B cell (primary cell): ENCODE results near the gene RABEP2. TPM values are rescaled to one million over a fixed set of nuclear protein-coding genes. Genes with fewer than 3 reads are reported as not detected.
A peak's percentile ranks its signal among the peaks of the same experiment; 100 is the strongest.

Experiments used
- ATAC-seq: fragments of 200-7000 bp; cut with Tn5 transposase; one replicate; pipeline ENCODE4 v1.10.0; 2021; ENCODE audit warnings: low read depth, mild to moderate bottlenecking, moderate number of reproducible peaks, moderate library complexity
- CTCF ChIA-PET: fragments of 350-600 bp; sonication (Branson Sonifier 250); formaldehyde crosslinking; loops from one replicate; lab custom pipeline; 2021; ENCODE audit warnings: antibody characterized with exemption, inconsistent platforms; lab: Charles Lee
- POLR2A ChIA-PET: fragments of 350-600 bp; sonication (Branson Sonifier 250); formaldehyde crosslinking; loops from one replicate; lab custom pipeline; 2021; ENCODE audit warnings: antibody characterized with exemption; lab: Charles Lee
- DNase-seq: peaks from one replicate; pipeline ENCODE4 v3.0.0; 2013
- H2AFZ ChIP-seq: 2 replicates; pipeline ENCODE4 v1.6.1; 2012; ENCODE audit warnings: mild to moderate bottlenecking, low read depth, low read length; ENCODE audit not compliant: insufficient read depth, poor library complexity, severe bottlenecking
- H3K27ac ChIP-seq, 2 donors: 1 replicate in 1 of 2; 2 replicates in 1 of 2; pipeline ENCODE4 v1.5.1; 2012 to 2013; ENCODE audit warnings: low read length in 2 of 2, mild to moderate bottlenecking in 2 of 2, moderate library complexity in 1 of 2
- H3K27me3 ChIP-seq, 4 experiments: fragments of 200-600 bp in 1 of 4; sonication (generic) in 1 of 4; replicated peaks in 1 of 4; 1 replicate in 2 of 4; 2 replicates in 2 of 4; pipeline versions ENCODE4 v1.6.1 to v1.7.0; 2013 to 2016; ENCODE audit warnings: low read length in 3 of 4, mild to moderate bottlenecking in 2 of 4, mixed read lengths in 1 of 4, moderate library complexity in 1 of 4; ENCODE audit not compliant: insufficient read depth in 4 of 4, control insufficient read depth in 3 of 4; ENCODE audit errors: control extremely low read depth in 1 of 4
- H3K36me3 ChIP-seq, 2 experiments: replicated peaks in 1 of 2; 1 replicate in 1 of 2; 2 replicates in 1 of 2; pipeline versions ENCODE4 v1.6.1 to v1.7.1; 2013; ENCODE audit warnings: low read length in 1 of 2; ENCODE audit not compliant: insufficient read depth in 2 of 2, control insufficient read depth in 1 of 2; ENCODE audit errors: control extremely low read depth in 1 of 2, extremely low read depth in 1 of 2
- H3K4me1 ChIP-seq, 2 donors: fragments of 200-600 bp in 1 of 2; sonication (generic) in 1 of 2; 1 replicate in 1 of 2; 2 replicates in 1 of 2; pipeline versions ENCODE4 v1.5.1 to v1.6.1; 2013 to 2017; ENCODE audit warnings: low read length in 2 of 2; ENCODE audit not compliant: control insufficient read depth in 2 of 2, insufficient read depth in 2 of 2
- H3K4me2 ChIP-seq: replicated peaks from 2 replicates; pipeline ENCODE3; 2012; ENCODE audit warnings: mild to moderate bottlenecking, low read depth, low read length; ENCODE audit not compliant: poor library complexity, severe bottlenecking
- H3K4me3 ChIP-seq, 5 experiments: fragments of 200-600 bp in 1 of 5; sonication (generic) in 1 of 5; 1 replicate in 3 of 5; 2 replicates in 2 of 5; pipeline versions ENCODE4 v1.5.1 to v1.7.0; 2011 to 2016; ENCODE audit warnings: low read length in 4 of 5, mild to moderate bottlenecking in 4 of 5, low read depth in 2 of 5, control low read depth in 1 of 5, moderate library complexity in 1 of 5; ENCODE audit not compliant: insufficient read depth in 1 of 5; ENCODE audit errors: control extremely low read depth in 1 of 5, extremely low read depth in 1 of 5
- H3K79me2 ChIP-seq: fragments of 200-600 bp; sonication (generic); one replicate; pipeline ENCODE4 v1.6.0; 2016; ENCODE audit warnings: low read length; ENCODE audit not compliant: control insufficient read depth, insufficient read depth
- H3K9ac ChIP-seq: fragments of 200-600 bp; sonication (generic); 2 replicates; pipeline ENCODE4 v1.6.1; 2017; ENCODE audit warnings: mild to moderate bottlenecking, low read length, moderate library complexity
- H3K9me3 ChIP-seq, 3 donors: one replicate each; pipeline versions ENCODE4 v1.6.1 to v1.7.1; 2013; ENCODE audit warnings: low read length in 2 of 3; ENCODE audit not compliant: control insufficient read depth in 2 of 3, insufficient read depth in 1 of 3; ENCODE audit errors: control extremely low read depth in 1 of 3
- H4K20me1 ChIP-seq: 2 replicates; pipeline ENCODE4 v1.6.0; 2012; ENCODE audit warnings: mild to moderate bottlenecking, low read length; ENCODE audit not compliant: insufficient read depth, control insufficient read depth, poor library complexity, severe bottlenecking
- H3K27ac Mint-ChIP-seq: one replicate; pipeline ENCODE4 v1.8.0; 2021; ENCODE audit warnings: mixed read lengths
- H3K27me3 Mint-ChIP-seq: one replicate; pipeline ENCODE4 v1.8.0; 2021; ENCODE audit warnings: mixed read lengths
- H3K4me1 Mint-ChIP-seq: one replicate; pipeline ENCODE4 v1.8.0; 2021; ENCODE audit warnings: mixed read lengths
- H3K4me3 Mint-ChIP-seq: one replicate; pipeline ENCODE4 v1.8.0; 2021; ENCODE audit warnings: mixed read lengths
- H3K9me3 Mint-ChIP-seq: one replicate; pipeline ENCODE4 v1.8.0; 2022; ENCODE audit warnings: mixed read lengths; ENCODE audit not compliant: insufficient read depth
- CTCF ChIP-seq: fragments of 200-600 bp; IDR thresholded peaks from one replicate; pipeline ENCODE4 v1.8.0; 2022; ENCODE audit warnings: antibody characterized with exemption, mild to moderate bottlenecking
- EZH2 ChIP-seq: IDR thresholded peaks from 2 replicates; pipeline ENCODE4 v1.6.1; 2012; ENCODE audit warnings: borderline replicate concordance, low read depth, mild to moderate bottlenecking, moderate library complexity, low read length; ENCODE audit not compliant: insufficient read depth, poor library complexity, severe bottlenecking
- WGBS: methylation state at CpG from one replicate; pipeline ENCODE4 v1.1.5; 2013; ENCODE audit warnings: missing lambda C conversion rate; ENCODE audit not compliant: insufficient coverage; 5-methylcytosine and 5-hydroxymethylcytosine counted together
- intact Hi-C: fragments of 100-400 bp; cut with micrococcal nuclease; formaldehyde crosslinking; loops from one replicate; pipeline ENCODE4 v1.10.0; 2022
- polyA plus RNA-seq: library from polyadenylated mRNA; depleted of rRNA; stranded (reverse); fragments of >200 nt; gene quantifications from 2 replicates; pipeline ENCODE4 v1.2.3, GENCODE V29; 2012
- total RNA-seq, 2 donors: library from RNA; stranded (reverse); fragments of 120-200 nt in 1 of 2; gene quantifications; 1 replicate in 1 of 2; 2 replicates in 1 of 2; pipeline versions ENCODE4 v1.2.3 to v1.2.4, GENCODE V29; 2013 to 2022

Gene RABEP2
- total and polyA plus RNA-seq, 2 donors (not counting 1 experiment from before 2014, with no cell fraction given) = 136 to 178 TPM

DNA sequence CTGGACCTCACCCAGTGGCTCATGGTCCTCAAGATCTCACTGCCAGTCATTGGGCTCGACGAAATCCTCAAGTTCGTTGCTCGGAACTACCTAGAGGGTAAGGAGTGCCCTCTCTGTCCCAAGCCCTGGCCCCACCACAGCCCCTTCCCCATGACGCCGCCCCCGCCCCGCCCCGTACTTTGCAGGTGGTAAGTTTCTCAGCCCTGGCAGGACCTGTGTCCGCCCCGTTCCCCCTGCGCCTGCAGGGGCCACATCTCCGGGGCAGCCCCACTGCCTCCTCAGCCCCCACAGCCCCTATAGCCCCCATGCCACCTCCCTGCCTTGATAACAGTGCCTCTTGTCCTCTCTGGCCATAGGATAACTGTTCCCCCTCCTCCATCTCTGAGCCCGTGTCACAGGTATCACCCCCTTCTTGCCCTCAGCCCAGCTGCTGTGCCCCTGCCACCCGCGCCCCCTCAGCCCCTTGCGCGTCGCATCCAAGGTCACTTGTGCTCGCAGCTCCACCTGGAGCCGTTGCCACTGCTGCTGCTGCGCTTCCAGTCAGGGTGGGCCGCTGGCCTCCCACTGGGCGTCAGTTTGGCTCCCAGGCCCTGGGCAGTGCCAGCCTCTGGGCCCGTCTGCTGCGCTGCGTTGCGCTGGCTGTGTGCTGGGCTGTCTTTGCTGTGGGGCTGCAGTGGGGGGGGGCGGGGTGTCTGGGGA lies 21.5 kb downstream of the RABEP2 start:
- 95% methylated on average over 23 of the region's 29 CpGs for WGBS
- H3K9ac ChIP-seq = no peak overlapping the region
- peaks cover 6 to 35% of the 10 kb centered on the region in 2 experiments for H3K36me3 ChIP-seq
- no peak for TF ChIP-seq EZH2
- TF ChIP-seq CTCF = no peak
- H3K4me2 ChIP-seq = peak overlapping the region; percentile 43
- H3K4me3 ChIP-seq = no peak overlapping the region
- DNase-seq = no peak
- peaks cover 2% of the 10 kb centered on the region for H3K79me2 ChIP-seq
- ChIA-PET CTCF (interaction anchor here (1.2 kb wide), 1 partner anchor 42 kb away, joined by 3 read pairs; no protein-coding TSS in a partner anchor), POLR2A (interaction anchor here (0.7 kb wide), 2 partner anchors 13 to 19 kb away, joined by 3 read pairs; no protein-coding TSS in a partner anchor)
- no peaks in the 10 kb centered on the region for H3K9me3 Mint-ChIP-seq
- no peak overlapping the region for H2AFZ ChIP-seq
- no peaks in the 10 kb centered on the region for H3K9me3 ChIP-seq
- peaks cover 12 to 16% of the 10 kb centered on the region in 2 donors for H3K4me1 ChIP-seq
- intact Hi-C loops = loop anchor here (2.0 kb wide), 1 partner anchor 41 kb away; no protein-coding TSS in a partner anchor
- H3K4me1 Mint-ChIP-seq = peaks cover 16% of the 10 kb centered on the region
- ATAC-seq = no peak
- no peaks in the 10 kb centered on the region for H3K27me3 Mint-ChIP-seq
- peak overlapping the region in 1 of 2 donors; percentile 55 for H3K27ac ChIP-seq
- peak overlapping the region; percentile 53 for H3K27ac Mint-ChIP-seq
- H4K20me1 ChIP-seq = peaks cover 13% of the 10 kb centered on the region
- H3K27me3 ChIP-seq = no peaks in the 10 kb centered on the region
- no peak overlapping the region for H3K4me3 Mint-ChIP-seq

- H3K4me3 ChIP-seq = no peak overlapping the region
- ATAC-seq (peak; percentile 56), DNase-seq (no peak)
- no peak overlapping the region for H3K9ac ChIP-seq
- Mint-ChIP-seq H3K27ac (peak overlapping the region; percentile 83), H3K4me1 (peaks cover 16% of the 10 kb centered on the region), H3K9me3 (no peaks in the 10 kb centered on the region), H3K4me3 (peak overlapping the region; percentile 32), H3K27me3 (no peaks in the 10 kb centered on the region)
- peaks cover 13% of the 10 kb centered on the region for H4K20me1 ChIP-seq
- H3K36me3 ChIP-seq = peaks cover 4 to 33% of the 10 kb centered on the region in 2 experiments
- intact Hi-C loops = loop anchor here (2.0 kb wide), 1 partner anchor 42 kb away; no protein-coding TSS in a partner anchor
- TF ChIP-seq EZH2 = no peak
- TF ChIP-seq CTCF = no peak
- 29% methylated on average over 4 of the region's 11 CpGs for WGBS
- no peaks in the 10 kb centered on the region for H3K9me3 ChIP-seq
- peak overlapping the region; percentile 43 for H3K4me2 ChIP-seq
- H3K27me3 ChIP-seq = no peaks in the 10 kb centered on the region
- ChIA-PET POLR2A (interaction anchor here (0.7 to 1.1 kb wide), 2 partner anchors 13 to 29 kb away, joined by 3 read pairs; partner anchors contain the start of gene CD19), CTCF (interaction anchor here (1.2 to 1.3 kb wide), 2 partner anchors 24 to 42 kb away, joined by 3 to 4 read pairs; partner anchors contain the start of gene ATP2A1)
- no peaks in the 10 kb centered on the region for H3K79me2 ChIP-seq
- H3K4me1 ChIP-seq = peaks cover 12 to 16% of the 10 kb centered on the region in 2 donors
- H3K27ac ChIP-seq = peak overlapping the region in 1 of 2 donors; percentile 55
- no peak overlapping the region for H2AFZ ChIP-seq
Observed at GRCh38 chr16:28902909-28903308, 22.1 kb downstream of the RABEP2 start.
